Left kidney (tissue), 8 donors: ENCODE measurements around the gene SERPINI2. TPM values are rescaled to one million over a fixed set of nuclear protein-coding genes. Genes with fewer than 3 reads are reported as not detected.

Experiments
- DNase-seq: peaks from one replicate; pipeline ENCODE4 v3.0.0-alpha.2; 2013
- long read RNA-seq, 8 donors: transcript quantifications; one replicate each; lab custom pipeline, GENCODE V29; 2026
- polyA plus RNA-seq: library from polyadenylated mRNA; unstranded; fragments of 120-200 nt; gene quantifications from one replicate; pipeline ENCODE4 v1.2.1, GENCODE V29; 2013; ENCODE audit not compliant: insufficient read length

SERPINI2 gene, protein sequence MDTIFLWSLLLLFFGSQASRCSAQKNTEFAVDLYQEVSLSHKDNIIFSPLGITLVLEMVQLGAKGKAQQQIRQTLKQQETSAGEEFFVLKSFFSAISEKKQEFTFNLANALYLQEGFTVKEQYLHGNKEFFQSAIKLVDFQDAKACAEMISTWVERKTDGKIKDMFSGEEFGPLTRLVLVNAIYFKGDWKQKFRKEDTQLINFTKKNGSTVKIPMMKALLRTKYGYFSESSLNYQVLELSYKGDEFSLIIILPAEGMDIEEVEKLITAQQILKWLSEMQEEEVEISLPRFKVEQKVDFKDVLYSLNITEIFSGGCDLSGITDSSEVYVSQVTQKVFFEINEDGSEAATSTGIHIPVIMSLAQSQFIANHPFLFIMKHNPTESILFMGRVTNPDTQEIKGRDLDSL
- 1.9 TPM for polyA plus RNA-seq
- long read RNA-seq, donor 1 = 0 reads
- long read RNA-seq, donor 2 = 0 reads
- long read RNA-seq, donor 3, partial matches to known transcripts = 0 of 1 reads
- long read RNA-seq, donor 3, other reads (novel, unspliced or antisense) = 0 of 1 reads
- long read RNA-seq, donor 4 = 0 reads
- long read RNA-seq, donor 5 = 0 reads
- long read RNA-seq, donor 6 = 0 reads
- long read RNA-seq, donor 7, partial matches to known transcripts = 0 of 1 reads
- long read RNA-seq, donor 7, other reads (novel, unspliced or antisense) = 0 of 1 reads
- long read RNA-seq, donor 8 = 0 reads

DNA sequence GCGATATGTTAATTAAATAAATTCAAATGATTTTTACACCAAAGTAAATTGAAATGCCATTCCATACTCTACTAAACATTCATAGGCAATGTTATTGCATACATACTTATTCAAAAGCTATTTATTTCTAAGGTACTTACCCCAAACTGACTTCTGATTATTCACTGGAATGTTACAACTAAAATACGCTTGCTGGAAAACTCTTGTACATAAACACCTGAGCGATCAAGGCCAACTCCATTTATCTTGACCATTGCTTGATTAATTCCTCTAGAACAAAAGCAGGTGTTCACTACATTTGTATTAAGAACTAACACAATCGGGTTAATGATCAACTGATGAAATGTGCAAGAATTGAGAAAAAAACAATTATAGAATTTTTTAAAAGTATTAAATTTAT, at the start of gene SERPINI2:
TSS of gene SERPINI2 (minus strand) at position 180 of the 400 bp plus-strand sequence. CDS start 2,208 bp downstream, outside the sequence.
- no peak for DNase-seq

DNA sequence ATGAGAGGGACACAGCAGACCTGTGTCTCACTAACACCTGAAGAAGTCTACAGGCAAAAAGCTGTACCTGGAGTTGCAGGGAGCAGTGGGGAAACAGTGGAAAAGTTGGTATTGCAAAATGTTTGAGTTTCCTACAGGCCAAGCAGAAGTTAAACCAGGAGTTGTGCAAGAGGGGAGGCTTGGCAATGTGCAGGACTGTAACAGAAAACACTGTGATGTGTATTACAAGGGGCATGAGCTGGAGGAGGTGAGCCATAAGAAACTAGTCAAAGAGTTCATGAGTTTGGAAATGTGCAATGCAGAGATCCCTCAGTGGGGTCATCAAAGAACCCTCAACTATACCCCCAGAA, 47.1 kb upstream of the SERPINI2 start:
- DNase-seq = no peak

DNA sequence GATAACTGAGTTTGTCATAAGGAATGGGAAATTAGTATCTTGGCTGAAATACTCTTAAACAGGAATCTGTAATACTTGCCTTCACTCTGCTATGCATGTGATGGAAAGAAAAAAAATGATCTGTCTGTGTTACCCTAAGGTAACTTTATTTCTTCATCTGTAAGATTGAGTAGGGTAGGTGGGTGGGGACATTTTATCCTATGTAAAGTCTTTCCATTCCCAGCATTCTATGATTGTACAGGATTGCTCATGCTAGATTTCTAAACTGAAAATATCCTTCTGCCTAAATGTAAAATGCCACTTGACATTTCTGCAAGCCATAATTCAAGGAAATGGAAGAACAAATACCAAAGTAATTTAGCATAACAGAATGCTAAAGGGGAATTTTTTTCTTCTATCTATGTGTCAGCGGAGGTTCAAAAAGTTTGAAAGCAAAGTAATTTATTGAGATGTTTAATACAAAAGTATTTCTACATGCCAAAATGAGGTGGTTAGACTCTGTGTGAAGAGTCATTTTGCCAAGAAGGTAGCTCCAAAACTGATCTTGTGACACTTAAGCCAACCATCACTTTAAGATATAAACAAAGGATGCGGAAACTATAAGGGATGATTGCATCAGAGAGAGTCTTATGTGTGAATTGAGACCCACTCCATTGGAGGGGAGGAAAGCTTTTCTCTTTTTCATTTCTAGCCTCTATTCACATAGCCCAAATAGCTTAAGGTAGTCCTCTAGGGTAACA, 46.6 kb upstream of the SERPINI2 start:
- no peak for DNase-seq

DNA sequence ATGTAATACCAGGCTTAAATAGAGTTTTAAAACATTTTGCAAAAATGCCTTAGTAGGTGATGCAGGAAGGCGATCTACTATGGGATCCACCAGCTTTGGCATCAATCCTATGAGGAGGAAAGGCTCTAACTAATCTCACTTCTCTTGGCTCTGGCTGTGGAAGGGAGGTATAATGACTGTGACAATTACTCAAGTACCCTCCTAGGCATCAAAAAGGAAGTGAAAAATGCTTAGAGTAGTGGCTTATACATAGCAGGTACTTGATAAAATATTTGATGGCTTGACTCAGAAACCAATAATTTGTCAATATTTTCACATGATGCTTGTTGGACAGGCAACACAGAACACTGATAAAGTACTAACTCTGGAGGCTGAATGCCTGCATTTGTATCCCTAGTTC, 34.1 kb upstream of the SERPINI2 start:
- no peak for DNase-seq

DNA sequence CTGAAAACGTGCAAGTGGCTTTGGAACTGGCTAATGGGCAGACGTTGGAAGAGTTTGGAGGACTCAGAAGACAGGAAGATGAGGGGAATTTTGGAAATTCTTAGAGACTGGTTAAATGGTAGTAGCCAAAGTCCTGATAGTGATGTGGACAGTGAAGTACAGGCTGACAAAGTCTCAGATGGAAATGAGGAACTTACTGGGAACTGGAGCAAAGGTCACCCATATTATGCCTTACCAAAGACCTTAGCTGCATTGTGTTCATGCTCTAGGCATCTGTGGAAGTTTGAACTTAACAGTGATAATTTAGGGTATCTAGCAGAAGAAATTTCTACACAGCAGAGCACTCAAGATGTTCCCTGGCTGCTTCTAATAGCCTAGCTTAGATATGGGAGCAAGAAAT, 28.6 kb upstream of the SERPINI2 start:
- DNase-seq = no peak

DNA sequence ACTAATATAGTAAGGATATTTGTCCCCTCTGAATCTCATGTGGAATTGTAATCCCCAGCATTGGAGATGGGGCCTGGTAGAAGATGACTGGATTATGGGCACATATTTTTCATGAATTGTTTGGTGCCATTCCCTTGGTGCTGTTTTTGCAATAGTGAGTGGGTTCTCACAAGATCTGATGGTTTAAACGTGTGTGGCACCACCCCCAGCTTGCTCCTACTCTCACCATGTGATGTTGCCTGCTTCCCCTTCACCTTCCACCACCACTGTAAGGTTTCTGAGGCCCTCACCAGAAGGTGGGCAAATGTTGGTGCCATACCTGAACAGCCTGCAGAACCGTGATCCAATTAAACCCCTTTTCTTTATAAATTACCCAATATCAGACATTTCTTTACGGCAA, 28.1 kb upstream of the SERPINI2 start:
- DNase-seq = no peak

DNA sequence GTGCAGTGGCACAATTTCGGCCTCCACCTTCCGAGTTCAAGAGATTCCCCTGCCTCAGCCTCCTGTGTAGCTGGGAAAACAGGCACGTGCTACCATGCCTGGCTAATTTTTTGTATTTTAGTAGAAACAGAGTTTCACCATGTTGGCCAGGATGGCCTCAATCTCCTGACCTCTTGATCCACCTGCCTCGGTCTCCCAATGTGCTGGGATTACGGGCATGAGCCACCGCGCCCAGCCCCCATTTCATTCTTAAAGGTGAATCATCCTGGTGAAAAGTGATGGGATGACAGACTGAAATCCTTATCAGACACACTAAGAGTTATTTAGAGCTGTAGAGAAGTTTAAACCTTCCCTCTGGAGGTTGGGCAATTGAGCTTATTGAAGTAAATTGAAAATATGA, 24.1 kb upstream of the SERPINI2 start:
- DNase-seq = no peak

DNA sequence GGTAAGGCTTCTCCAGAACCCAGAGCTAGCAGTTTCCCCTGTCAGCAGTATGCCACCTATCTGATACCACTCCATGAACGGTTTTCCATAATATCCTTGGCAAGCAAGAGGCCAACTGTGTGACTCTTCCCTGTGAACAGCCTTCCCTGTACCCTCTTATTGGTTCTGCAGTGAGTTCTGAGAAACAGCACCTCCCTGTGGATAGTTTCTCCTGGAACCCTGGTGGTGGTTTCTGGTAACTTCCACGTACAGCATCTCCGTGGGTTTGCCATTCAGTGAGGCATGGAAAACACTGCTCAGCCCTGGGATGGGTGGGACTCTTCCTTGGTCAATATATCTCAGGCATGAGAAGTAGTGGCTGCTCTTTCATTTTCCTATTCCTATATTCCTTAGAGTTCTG, 19.4 kb upstream of the SERPINI2 start:
- DNase-seq = no peak

DNA sequence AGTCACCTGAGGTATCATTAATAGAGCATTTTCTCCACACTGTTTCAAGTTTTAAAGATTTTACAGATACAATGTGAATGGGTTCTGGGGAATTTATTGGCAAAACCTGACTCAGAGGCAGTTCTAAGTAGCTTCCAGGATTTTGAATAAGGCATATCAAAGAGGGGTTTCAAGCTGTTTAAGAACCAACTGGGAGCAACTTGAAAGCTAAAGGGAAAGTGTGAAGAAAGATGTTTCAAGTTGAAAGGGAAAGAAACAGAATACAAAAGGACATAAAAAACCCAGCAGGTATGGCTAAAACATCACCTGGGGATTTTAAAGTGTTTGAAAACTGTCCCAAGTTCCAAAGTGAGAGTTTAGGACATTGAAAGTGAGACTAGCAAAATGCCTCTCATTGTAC, 17.8 kb upstream of the SERPINI2 start:
- DNase-seq = no peak

DNA sequence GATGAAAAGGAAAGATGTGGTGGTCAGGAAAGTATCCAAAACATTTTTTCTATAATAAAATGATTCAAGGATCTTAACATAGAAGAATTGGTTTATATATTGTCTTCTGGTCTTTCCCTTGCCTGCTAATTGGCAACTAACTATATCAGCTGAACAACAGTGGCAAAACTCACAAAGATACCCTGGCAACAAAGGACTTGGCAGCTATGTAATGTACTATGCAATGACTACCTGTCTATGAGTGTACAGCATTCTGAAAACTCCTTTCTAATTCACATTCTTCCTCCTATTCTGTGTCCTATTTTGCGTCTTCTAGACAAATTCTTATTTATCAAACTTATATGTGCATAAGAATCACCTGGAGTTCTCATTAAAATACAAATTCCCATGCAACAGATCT, 15.7 kb upstream of the SERPINI2 start:
- DNase-seq = no peak

DNA sequence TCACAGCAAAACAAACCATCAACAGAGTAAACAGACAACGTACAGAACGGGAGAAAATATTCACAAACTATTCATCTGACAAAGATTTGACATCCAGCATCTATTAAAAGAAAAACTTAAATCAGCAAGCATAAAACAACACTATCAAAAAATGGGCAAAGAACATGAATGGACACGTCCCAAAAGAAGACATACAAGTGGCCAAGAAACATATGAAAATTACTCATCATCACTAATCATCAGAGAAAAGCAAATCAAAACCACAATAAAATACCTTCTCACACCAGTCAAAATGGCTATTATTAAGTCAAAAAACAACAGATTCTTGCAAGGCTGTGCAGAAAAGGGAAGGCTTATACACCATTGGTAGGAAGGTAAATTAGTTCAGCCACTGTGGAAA, 13.7 kb upstream of the SERPINI2 start:
- DNase-seq = no peak

DNA sequence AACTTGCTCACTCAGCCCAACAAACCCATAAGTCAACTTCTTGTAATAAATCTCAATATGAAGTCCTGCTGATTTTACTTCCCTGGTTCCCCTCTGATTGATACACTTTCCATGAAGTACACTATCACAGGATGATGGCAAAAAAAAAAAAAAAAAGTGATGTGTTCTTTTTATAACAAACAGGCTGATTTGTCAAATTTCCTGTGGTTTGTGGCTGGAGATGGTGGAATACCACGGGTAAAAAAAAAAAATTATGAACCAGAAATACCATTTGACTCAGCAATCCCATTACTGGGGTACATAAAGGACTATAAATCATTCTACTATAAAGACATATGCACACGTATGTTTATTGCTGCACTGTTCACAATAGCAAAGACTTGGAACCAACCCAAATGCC, 10.7 kb upstream of the SERPINI2 start:
- no peak for DNase-seq

DNA sequence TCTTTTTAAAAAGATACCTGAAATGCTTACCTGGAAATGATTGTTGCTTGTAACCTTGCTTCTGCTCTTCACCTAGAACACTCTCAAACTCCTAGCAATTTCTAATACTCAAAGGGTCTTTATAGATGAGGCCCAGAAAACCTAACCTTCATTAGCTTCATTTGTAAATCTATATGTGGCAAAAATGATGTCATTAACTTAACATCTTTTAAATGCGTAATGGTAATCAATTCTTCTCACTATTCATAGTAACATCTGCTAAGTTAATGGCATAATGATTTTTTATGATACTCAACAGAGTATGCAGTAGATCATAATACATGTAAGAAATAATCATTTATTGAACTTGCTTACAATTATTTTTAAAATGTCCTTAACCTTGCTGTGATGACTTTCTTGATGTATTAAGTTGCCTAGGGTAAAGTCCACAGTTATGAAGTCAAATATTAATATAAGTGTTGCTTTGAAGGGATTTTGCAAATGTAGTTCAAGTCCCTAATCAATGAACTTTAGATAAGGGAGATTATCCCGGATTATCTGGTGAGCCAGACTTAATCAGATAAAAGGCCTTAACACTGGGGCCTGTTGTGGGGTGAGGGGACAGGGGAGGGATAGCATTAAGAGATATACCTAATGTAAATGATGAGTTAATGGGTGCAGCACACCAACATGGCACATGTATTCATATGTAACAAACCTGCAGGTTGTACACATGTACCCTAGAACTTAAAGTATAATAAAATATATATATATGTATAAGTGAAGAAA, 10.1 kb upstream of the SERPINI2 start:
- DNase-seq = no peak

DNA sequence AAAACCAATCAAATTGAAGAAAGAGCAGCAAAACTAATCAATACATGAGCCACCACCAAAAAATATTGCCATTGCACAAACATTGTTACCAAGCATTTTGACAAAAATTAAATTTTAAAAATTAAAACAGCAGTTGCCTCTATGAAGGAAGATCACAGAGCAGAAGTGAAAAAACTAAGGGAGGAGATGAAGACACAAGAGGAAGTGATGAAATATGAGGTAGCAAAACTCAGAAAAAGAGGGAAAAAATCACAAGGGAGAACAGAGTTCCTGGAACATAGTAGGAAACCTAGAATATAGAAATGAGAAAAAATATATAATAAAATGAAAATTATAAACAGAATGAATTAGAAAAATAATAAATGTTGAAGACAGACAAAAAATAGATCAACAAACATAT, 7.3 kb upstream of the SERPINI2 start:
- DNase-seq = no peak

DNA sequence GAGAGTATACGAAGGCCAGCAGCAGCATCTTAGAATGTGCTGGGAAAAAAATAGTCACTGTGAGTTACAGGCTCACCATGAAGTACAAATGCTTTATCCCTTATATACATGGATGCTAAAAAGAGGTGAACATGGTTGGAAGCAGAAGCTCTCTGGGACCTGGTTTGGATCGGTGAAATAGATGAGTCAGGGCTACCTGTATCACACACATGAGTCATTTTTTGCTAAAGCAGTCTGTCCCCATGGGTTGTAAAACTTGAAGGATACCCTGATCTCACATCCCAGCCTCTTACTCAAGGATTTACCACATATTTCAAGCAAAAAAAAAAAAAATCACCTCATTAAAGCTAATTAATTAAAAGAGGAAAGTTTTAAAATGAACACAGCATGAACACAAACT, 6.9 kb upstream of the SERPINI2 start:
- DNase-seq = no peak

DNA sequence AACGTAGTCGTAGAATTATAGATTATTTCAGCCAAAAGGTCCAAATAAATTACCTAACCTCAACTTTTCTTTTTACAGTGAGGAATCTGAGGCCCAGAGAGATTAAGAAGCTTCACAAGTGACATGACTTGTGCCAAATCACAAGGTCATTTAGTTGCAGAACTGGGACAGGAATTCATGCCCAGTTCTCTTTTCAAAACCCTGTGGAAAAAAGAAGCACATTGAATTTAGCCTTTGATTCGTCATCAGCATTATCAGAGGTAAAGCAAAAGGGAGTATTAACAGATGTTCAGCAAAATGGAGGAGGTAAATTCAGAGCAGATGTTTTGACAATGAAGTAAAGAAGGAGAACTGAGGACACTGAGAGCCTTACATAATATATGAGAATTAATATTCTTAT, 4.5 kb downstream of the SERPINI2 start:
- DNase-seq = no peak

DNA sequence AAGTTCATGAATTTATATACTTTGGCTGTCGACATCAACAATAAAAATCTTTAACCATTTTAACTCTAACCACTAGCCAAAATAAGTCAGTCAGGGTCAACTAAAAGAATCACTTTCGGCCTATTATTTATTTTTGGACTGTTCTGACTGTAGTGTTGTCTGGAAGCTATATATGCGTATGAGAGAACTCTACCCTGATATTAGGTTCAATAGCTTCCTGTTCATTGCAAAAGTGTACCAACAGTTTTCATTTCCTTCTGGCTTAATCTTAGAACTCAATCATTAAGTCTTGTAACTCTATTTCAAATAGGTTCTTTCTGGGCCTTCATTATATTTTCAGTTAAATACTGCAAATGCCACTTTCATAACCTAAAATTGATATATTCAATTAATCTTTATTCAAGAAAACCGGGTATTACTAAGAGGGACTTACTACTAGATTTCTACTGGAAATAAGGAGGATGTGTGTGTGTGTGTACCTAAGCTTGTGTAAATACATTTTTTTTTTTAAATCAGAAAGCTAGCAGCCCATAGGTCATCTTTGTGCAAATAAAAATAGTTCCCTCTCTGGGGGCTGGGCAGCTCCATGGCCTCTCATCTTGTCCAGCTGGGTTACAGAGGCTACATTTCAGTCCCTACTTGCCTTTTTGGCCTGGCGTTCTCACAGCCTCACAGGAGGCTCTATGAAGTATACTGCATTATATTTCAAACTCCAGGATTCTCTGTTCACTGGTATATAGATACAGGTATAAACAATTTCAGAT, 5.8 kb downstream of the SERPINI2 start:
- no peak for DNase-seq

DNA sequence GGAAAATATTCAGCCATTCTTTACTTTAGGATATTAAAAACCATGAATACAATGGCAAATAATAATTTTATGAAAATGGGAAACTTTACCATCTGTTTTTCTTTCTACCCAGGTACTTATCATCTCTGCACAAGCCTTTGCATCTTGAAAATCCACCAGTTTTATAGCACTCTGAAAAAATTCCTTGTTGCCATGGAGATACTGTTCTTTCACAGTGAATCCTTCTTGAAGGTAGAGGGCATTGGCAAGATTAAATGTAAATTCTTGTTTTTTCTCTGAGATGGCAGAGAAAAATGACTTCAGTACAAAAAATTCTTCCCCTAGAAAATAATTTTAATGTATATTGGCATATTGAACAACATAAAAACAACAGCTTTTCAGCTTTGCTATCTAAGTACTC, 6.9 kb downstream of the SERPINI2 start:
- no peak for DNase-seq

DNA sequence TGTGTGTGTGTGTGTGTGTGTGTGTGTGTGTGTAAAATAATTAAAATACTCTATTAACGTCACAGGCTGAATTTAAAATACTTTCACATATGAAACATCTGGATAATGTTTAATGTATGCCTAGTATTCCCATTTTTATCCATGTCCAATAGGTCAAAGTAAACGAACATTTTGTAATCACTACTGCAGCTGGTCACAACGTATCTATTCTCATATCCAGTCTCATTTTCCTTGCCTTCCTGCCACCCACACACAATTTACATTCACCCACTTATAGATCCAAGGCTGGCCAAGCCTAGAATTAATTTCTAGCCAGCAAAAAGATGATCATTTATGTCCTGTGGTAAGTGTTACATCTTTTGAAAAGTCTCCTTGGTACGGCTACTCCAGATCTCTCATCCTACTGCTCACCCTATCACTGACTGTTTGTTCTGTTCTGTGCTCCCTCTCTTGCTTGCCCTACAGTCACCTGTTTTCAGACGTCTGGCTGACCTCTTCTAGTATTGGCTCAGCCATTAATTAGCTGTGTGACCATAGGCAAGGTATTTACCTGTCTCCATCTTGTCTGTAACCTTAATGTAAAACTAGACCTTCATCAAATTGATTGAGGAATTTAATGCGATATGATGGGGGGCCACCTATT, 17.6 kb downstream of the SERPINI2 start:
- DNase-seq = no peak

DNA sequence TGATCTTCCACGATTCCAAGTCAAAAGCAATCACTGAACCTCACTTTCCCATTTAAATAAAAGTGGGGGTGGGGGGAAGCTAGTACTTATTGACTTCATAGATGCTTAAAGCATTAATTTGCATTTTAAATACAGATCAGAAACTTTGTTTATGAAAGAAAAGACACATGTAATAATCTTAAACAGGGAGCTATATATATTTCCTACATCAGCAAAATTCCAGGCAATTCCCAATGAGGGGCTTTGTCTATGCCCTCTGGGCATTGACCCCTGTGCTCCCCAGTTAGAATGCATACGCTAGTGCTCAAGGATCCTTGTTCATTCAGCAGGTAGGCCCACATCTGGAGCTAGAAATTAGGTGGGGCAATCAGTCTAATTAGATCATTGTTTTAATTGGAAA, 20.0 kb downstream of the SERPINI2 start:
- DNase-seq = no peak

DNA sequence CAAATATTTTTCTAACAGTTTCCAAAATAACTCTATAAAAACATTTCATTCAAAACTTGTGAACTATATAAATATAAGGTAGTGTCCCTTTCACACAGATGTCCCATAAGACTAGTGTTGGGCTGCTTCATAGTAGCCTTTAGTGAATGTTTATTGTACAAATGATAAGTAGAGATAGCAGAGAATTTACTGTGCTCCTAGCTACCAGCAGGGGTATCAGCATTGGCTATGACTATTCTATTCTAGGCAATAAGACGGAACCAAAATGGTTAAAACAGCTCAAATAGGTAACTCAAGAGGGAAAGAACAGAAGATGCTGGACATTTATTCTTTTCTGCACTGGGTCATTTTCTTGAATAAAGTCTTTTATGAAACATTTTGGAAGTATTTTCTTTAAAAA, 22.6 kb downstream of the SERPINI2 start:
- DNase-seq = no peak
